GM23338 (cell line): ENCODE results near the gene CCDC68. TPM values are rescaled to one million over a fixed set of nuclear protein-coding genes. Genes with fewer than 3 reads are reported as not detected.

Experiments used
- ATAC-seq: fragments of 200-7000 bp; cut with Tn5 transposase; 3 replicates; pipeline ENCODE4 v1.9.1; 2020
- DNase-seq: peaks from one replicate; pipeline ENCODE4 v3.0.0-alpha.2; 2015; ENCODE audit warnings: low spot score
- H2AFZ ChIP-seq: fragments of 200-600 bp; sonication (generic); 2 replicates; pipeline ENCODE4 v1.8.0; 2016; ENCODE audit warnings: antibody characterized with exemption, mild to moderate bottlenecking, moderate library complexity
- H3F3A ChIP-seq: fragments of 200-600 bp; sonication (generic); replicated peaks from 2 replicates; pipeline ENCODE4 v1.8.0; 2017; ENCODE audit warnings: antibody characterized with exemption, mixed run types, low read depth
- H3K27ac ChIP-seq: fragments of 200-600 bp; sonication (generic); 2 replicates; pipeline ENCODE4 v1.6.1; 2016; ENCODE audit warnings: low read depth
- H3K27me3 ChIP-seq: fragments of 200-600 bp; sonication (generic); 2 replicates; pipeline ENCODE4 v1.8.0; 2016; ENCODE audit warnings: mild to moderate bottlenecking, mixed run types, moderate library complexity; ENCODE audit not compliant: insufficient read depth
- H3K36me3 ChIP-seq: fragments of 200-600 bp; sonication (generic); 2 replicates; pipeline ENCODE4 v1.8.0; 2016; ENCODE audit warnings: mild to moderate bottlenecking; ENCODE audit not compliant: insufficient read depth
- H3K4me1 ChIP-seq: fragments of 200-600 bp; sonication (generic); 2 replicates; pipeline ENCODE4 v1.8.0; 2016; ENCODE audit warnings: mild to moderate bottlenecking, moderate library complexity; ENCODE audit not compliant: insufficient read depth
- H3K4me2 ChIP-seq: fragments of 200-600 bp; sonication (generic); 2 replicates; pipeline ENCODE4 v1.7.1; 2017; ENCODE audit warnings: mixed run types
- H3K4me3 ChIP-seq: fragments of 200-600 bp; sonication (generic); 2 replicates; pipeline ENCODE4 v1.6.1; 2016; ENCODE audit warnings: mixed run types
- H3K79me2 ChIP-seq: fragments of 200-600 bp; sonication (generic); replicated peaks from 2 replicates; pipeline ENCODE4 v1.8.0; 2017; ENCODE audit warnings: mild to moderate bottlenecking; ENCODE audit not compliant: insufficient read depth
- H3K9me2 ChIP-seq: fragments of 200-600 bp; sonication (generic); 2 replicates; pipeline ENCODE4 v1.8.0; 2017; ENCODE audit not compliant: insufficient read depth
- H4K20me1 ChIP-seq: fragments of 200-600 bp; sonication (generic); replicated peaks from 2 replicates; pipeline ENCODE4 v1.8.0; 2017; ENCODE audit warnings: mild to moderate bottlenecking; ENCODE audit not compliant: insufficient read depth
- H3K27ac Mint-ChIP-seq: 2 replicates; pipeline ENCODE4 v1.8.0; 2020; ENCODE audit warnings: inconsistent platforms, mild to moderate bottlenecking, moderate library complexity, mixed read lengths
- H3K27me3 Mint-ChIP-seq: 3 replicates; pipeline ENCODE4 v1.8.0; 2022; ENCODE audit warnings: low read depth, mild to moderate bottlenecking, moderate library complexity, mixed read lengths, inconsistent platforms; ENCODE audit not compliant: insufficient read depth, poor library complexity
- H3K36me3 Mint-ChIP-seq: 3 replicates; pipeline ENCODE4 v1.8.0; 2021; ENCODE audit warnings: low read depth, mild to moderate bottlenecking, inconsistent platforms, moderate library complexity, mixed read lengths
- H3K4me1 Mint-ChIP-seq: 3 replicates; pipeline ENCODE4 v1.8.0; 2020; ENCODE audit warnings: mild to moderate bottlenecking, inconsistent platforms, mixed read lengths
- H3K4me3 Mint-ChIP-seq: 3 replicates; pipeline ENCODE4 v1.8.0; 2021; ENCODE audit warnings: moderate library complexity, mild to moderate bottlenecking, inconsistent platforms, mixed read lengths
- H3K9me3 Mint-ChIP-seq: 3 replicates; pipeline ENCODE4 v1.8.0; 2020; ENCODE audit warnings: moderate library complexity, mild to moderate bottlenecking, inconsistent platforms, mixed read lengths
- CREB1 ChIP-seq: fragments of 250-450 bp; sonication (Bioruptor Pico); IDR thresholded peaks from 2 replicates; pipeline ENCODE4 v1.5.0; 2020; ENCODE audit warnings: low read depth, mild to moderate bottlenecking, moderate library complexity
- ETS1 ChIP-seq: IDR thresholded peaks from 2 replicates; pipeline ENCODE4 v1.6.1; 2016; ENCODE audit warnings: antibody characterized with exemption
- EZH2 ChIP-seq: fragments of 200-600 bp; sonication (generic); IDR thresholded peaks from one replicate; pipeline ENCODE4 v1.8.0; 2017; ENCODE audit warnings: antibody characterized with exemption, mild to moderate bottlenecking, low read depth; ENCODE audit not compliant: unreplicated experiment
- EZH2phosphoT487 ChIP-seq: fragments of 200-600 bp; sonication (generic); IDR thresholded peaks from one replicate; pipeline ENCODE4 v1.8.1; 2018; ENCODE audit warnings: antibody characterized with exemption; ENCODE audit not compliant: unreplicated experiment
- JUNB ChIP-seq: IDR thresholded peaks from one replicate; pipeline ENCODE4 v1.6.1; 2016; ENCODE audit warnings: antibody characterized with exemption; ENCODE audit not compliant: unreplicated experiment
- NANOG ChIP-seq: IDR thresholded peaks from 2 replicates; pipeline ENCODE4 v1.6.1; 2016; ENCODE audit warnings: antibody characterized with exemption, borderline replicate concordance
- POLR2AphosphoS5 ChIP-seq: IDR thresholded peaks from 2 replicates; pipeline ENCODE4 v1.6.1; 2016; ENCODE audit warnings: antibody characterized with exemption, low read depth
- STAT1 ChIP-seq: IDR thresholded peaks from one replicate; pipeline ENCODE4 v1.6.1; 2016; ENCODE audit warnings: antibody characterized with exemption; ENCODE audit not compliant: unreplicated experiment
- ZNF114 ChIP-seq: fragments of 250-450 bp; sonication (Bioruptor Pico); IDR thresholded peaks from 2 replicates; pipeline ENCODE4 v1.5.0; 2020; ENCODE audit warnings: mild to moderate bottlenecking, moderate library complexity
- ZNF331 ChIP-seq: fragments of 250-450 bp; sonication (Bioruptor Pico); IDR thresholded peaks from 2 replicates; pipeline ENCODE4 v1.5.0; 2020; ENCODE audit warnings: low read depth, mild to moderate bottlenecking, moderate library complexity
- ZNF462 ChIP-seq: fragments of 250-450 bp; sonication (Bioruptor Pico); IDR thresholded peaks from 2 replicates; pipeline ENCODE4 v1.5.0; 2020; ENCODE audit warnings: mild to moderate bottlenecking, moderate library complexity
- polyA plus RNA-seq: library from polyadenylated mRNA; unstranded; fragments of >200 nt; fragmentation: Nextera tagmentation; extraction: Ambion mirVana; gene quantifications from 2 replicates; pipeline ENCODE4 v1.2.1, GENCODE V29; 2016
- total RNA-seq: library from RNA; depleted of rRNA; stranded (reverse); fragments of >200 nt; shearing (Covaris generic); gene quantifications from 2 replicates; pipeline ENCODE4 v1.2.3, GENCODE V29; 2014
- TF ChIP-seq, protein P1 (sequence below): IDR thresholded peaks from one replicate; pipeline ENCODE4 v1.6.1; 2018; ENCODE audit warnings: antibody characterized with exemption; ENCODE audit not compliant: unreplicated experiment
- TF ChIP-seq, protein P2 (sequence below), 2 experiments: fragments of 200-600 bp in 1 of 2; sonication (generic) in 1 of 2; conservative IDR thresholded peaks; 2 replicates each; pipeline versions ENCODE4 v1.5.1 to v1.6.1; 2016 to 2017; ENCODE audit warnings: antibody characterized with exemption in 2 of 2, low read depth in 2 of 2, mild to moderate bottlenecking in 2 of 2, moderate library complexity in 1 of 2

Gene CCDC68
- total and polyA plus RNA-seq, 2 experiments from 2014 or later = 1.6 to 3.7 TPM

DNA sequence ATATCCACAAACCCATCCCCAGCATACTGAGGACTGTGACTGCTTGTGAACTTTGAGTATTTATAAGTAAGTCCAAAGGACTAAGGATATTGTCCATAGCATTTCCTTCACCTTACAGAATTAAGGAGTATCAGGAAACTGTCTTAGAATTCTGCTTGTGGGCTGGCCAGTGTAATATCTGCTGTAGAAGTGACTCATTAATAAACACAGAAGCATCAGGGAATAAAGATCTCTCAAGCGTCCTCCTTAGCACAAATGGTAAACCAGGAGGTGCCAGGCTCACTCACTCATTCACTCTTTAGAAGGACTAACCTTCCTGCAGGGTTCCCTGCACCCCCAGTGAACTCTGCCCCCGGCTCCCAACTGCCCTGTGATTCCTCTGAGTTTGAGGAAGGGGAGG is 31.0 kb downstream of the CCDC68 start:
- no peak overlapping the region for H3K4me2 ChIP-seq
- Mint-ChIP-seq H3K9me3 (no peaks in the 10 kb centered on the region), H3K27ac (no peak overlapping the region), H3K4me1 (peaks cover 4% of the 10 kb centered on the region; the same call in 2 of the 3 replicates), H3K27me3 (peaks cover 1% of the 10 kb centered on the region), H3K4me3 (no peak overlapping the region), H3K36me3 (no peaks in the 10 kb centered on the region)
- no peak overlapping the region for H2AFZ ChIP-seq
- H3K4me3 ChIP-seq = no peak overlapping the region
- H3K4me1 ChIP-seq = no peaks in the 10 kb centered on the region
- no peaks in the 10 kb centered on the region for H3K27me3 ChIP-seq
- H4K20me1 ChIP-seq = no peaks in the 10 kb centered on the region
- H3K36me3 ChIP-seq = no peaks in the 10 kb centered on the region
- DNase-seq (no peak), ATAC-seq (no peak)
- no peak overlapping the region for H3K27ac ChIP-seq
- H3K9me2 ChIP-seq = no peaks in the 10 kb centered on the region
- no peaks in the 10 kb centered on the region for H3F3A ChIP-seq
- H3K79me2 ChIP-seq = no peaks in the 10 kb centered on the region
- TF ChIP-seq NANOG = no peak
- TF ChIP-seq STAT1 = no peak
- no peak for TF ChIP-seq EZH2
- no peak for TF ChIP-seq POLR2AphosphoS5
- no peak for TF ChIP-seq JUNB
- TF ChIP-seq ZNF114 (CRISPR knock-in tag) = no peak
- TF ChIP-seq, protein P1, sequence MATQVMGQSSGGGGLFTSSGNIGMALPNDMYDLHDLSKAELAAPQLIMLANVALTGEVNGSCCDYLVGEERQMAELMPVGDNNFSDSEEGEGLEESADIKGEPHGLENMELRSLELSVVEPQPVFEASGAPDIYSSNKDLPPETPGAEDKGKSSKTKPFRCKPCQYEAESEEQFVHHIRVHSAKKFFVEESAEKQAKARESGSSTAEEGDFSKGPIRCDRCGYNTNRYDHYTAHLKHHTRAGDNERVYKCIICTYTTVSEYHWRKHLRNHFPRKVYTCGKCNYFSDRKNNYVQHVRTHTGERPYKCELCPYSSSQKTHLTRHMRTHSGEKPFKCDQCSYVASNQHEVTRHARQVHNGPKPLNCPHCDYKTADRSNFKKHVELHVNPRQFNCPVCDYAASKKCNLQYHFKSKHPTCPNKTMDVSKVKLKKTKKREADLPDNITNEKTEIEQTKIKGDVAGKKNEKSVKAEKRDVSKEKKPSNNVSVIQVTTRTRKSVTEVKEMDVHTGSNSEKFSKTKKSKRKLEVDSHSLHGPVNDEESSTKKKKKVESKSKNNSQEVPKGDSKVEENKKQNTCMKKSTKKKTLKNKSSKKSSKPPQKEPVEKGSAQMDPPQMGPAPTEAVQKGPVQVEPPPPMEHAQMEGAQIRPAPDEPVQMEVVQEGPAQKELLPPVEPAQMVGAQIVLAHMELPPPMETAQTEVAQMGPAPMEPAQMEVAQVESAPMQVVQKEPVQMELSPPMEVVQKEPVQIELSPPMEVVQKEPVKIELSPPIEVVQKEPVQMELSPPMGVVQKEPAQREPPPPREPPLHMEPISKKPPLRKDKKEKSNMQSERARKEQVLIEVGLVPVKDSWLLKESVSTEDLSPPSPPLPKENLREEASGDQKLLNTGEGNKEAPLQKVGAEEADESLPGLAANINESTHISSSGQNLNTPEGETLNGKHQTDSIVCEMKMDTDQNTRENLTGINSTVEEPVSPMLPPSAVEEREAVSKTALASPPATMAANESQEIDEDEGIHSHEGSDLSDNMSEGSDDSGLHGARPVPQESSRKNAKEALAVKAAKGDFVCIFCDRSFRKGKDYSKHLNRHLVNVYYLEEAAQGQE = no peak
- TF ChIP-seq EZH2phosphoT487 = no peak
- no peak for TF ChIP-seq ETS1
- TF ChIP-seq ZNF462 = no peak
- TF ChIP-seq, protein P2, sequence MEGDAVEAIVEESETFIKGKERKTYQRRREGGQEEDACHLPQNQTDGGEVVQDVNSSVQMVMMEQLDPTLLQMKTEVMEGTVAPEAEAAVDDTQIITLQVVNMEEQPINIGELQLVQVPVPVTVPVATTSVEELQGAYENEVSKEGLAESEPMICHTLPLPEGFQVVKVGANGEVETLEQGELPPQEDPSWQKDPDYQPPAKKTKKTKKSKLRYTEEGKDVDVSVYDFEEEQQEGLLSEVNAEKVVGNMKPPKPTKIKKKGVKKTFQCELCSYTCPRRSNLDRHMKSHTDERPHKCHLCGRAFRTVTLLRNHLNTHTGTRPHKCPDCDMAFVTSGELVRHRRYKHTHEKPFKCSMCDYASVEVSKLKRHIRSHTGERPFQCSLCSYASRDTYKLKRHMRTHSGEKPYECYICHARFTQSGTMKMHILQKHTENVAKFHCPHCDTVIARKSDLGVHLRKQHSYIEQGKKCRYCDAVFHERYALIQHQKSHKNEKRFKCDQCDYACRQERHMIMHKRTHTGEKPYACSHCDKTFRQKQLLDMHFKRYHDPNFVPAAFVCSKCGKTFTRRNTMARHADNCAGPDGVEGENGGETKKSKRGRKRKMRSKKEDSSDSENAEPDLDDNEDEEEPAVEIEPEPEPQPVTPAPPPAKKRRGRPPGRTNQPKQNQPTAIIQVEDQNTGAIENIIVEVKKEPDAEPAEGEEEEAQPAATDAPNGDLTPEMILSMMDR (conservative IDR thresholded peaks at IDR 0.05; ENCODE audit: low read depth in 2 of 2) = no peak
- no peak for TF ChIP-seq CREB1 (CRISPR knock-in tag)
- TF ChIP-seq ZNF331 (CRISPR knock-in tag) = no peak
